Activated T-helper 1 cell treated with anti-CD3 and anti-CD28 coated beads, Interleukin-12 subunit alpha, Interleukin-12 subunit beta, Interleukin-2, Interleukin-4 antibody, amounts not matched to agents 30 ng/mL and 10 ng/mL and 1 ng/mL, durations not matched to agents 14 hours and 24 hours and 36 hours (primary cell): ENCODE measurements around the gene KERA. TPM values are rescaled to one million over a fixed set of nuclear protein-coding genes. Genes with fewer than 3 reads are reported as not detected.

Experiments
- DNase-seq: peaks from one replicate; pipeline ENCODE4 v3.0.0; 2021; ENCODE audit warnings: low spot score
- H3K27ac Mint-ChIP-seq: one replicate; pipeline ENCODE4 v1.8.0; 2021; ENCODE audit warnings: mild to moderate bottlenecking, mixed read lengths
- H3K27me3 Mint-ChIP-seq: one replicate; pipeline ENCODE4 v1.8.0; 2022; ENCODE audit warnings: mild to moderate bottlenecking, moderate library complexity, mixed read lengths; ENCODE audit not compliant: insufficient read depth
- H3K36me3 Mint-ChIP-seq: one replicate; pipeline ENCODE4 v1.8.0; 2021; ENCODE audit warnings: low read depth, mixed read lengths
- H3K4me1 Mint-ChIP-seq: one replicate; pipeline ENCODE4 v1.8.0; 2021; ENCODE audit warnings: low read depth, mixed read lengths
- H3K4me3 Mint-ChIP-seq: one replicate; pipeline ENCODE4 v1.8.0; 2021; ENCODE audit warnings: mild to moderate bottlenecking, moderate library complexity, mixed read lengths
- H3K9me3 Mint-ChIP-seq: one replicate; pipeline ENCODE4 v1.8.0; 2021; ENCODE audit warnings: mixed read lengths
- intact Hi-C: fragments of 100-400 bp; cut with micrococcal nuclease; formaldehyde crosslinking; loops from one replicate; pipeline ENCODE4 v1.15.1; 2024
- total RNA-seq: library from RNA; stranded (reverse); gene quantifications from 2 replicates; pipeline ENCODE4 v1.2.3, GENCODE V29; 2022

The KERA gene
- total RNA-seq, 1 donor from 2014 or later, result not detected

- intact Hi-C loops, result no loop called here
- Mint-ChIP-seq H3K4me1 (no peaks in the 10 kb centered on the region), H3K9me3 (no peaks in the 10 kb centered on the region), H3K4me3 (no peak overlapping the region), H3K36me3 (no peaks in the 10 kb centered on the region), H3K27ac (no peak overlapping the region), H3K27me3 (no peaks in the 10 kb centered on the region)
- DNase-seq, result no peak
These were observed 3.3 kb upstream of the KERA start for GRCh38 chr12:91061091-91061490.

DNA sequence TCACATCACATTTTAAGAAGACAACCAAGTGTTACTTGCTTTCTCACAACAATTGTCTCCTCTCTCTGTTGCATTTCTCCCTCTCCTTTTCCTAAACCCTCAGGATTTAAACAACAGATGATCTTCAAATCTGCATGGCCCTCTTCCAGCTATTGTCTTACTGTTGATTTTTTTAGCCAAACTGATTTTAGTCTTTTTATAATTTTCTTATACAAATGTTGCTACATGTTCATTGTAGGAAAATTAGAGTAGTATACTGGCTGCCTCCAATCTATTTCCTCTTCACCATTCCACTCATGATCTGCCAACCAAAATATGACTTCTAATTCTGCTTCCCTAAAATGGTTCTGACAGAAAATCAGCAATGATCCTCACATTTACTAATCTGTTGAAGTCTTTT is 1.4 kb upstream of the KERA start:
- Mint-ChIP-seq H3K27ac (no peak overlapping the region), H3K9me3 (no peaks in the 10 kb centered on the region), H3K4me3 (no peak overlapping the region), H3K4me1 (no peaks in the 10 kb centered on the region), H3K27me3 (no peaks in the 10 kb centered on the region), H3K36me3 (no peaks in the 10 kb centered on the region)
- no peak for DNase-seq
- intact Hi-C loops, result no loop called here

- Mint-ChIP-seq H3K36me3 (no peaks in the 10 kb centered on the region), H3K4me1 (no peaks in the 10 kb centered on the region), H3K4me3 (no peak overlapping the region), H3K9me3 (no peaks in the 10 kb centered on the region), H3K27me3 (no peaks in the 10 kb centered on the region), H3K27ac (no peak overlapping the region)
- no peak for DNase-seq
- intact Hi-C loops, result no loop called here
These were observed 962 bp upstream of the KERA start for GRCh38 chr12:91058786-91059185.

GRCh38 chr12:91056488-91056887 is 1.3 kb downstream of the KERA start:
- intact Hi-C loops, result no loop called here

GRCh38 chr12:91055976-91056375 is 1.8 kb downstream of the KERA start:
- Mint-ChIP-seq H3K27me3 (no peaks in the 10 kb centered on the region), H3K4me3 (no peak overlapping the region), H3K27ac (no peak overlapping the region), H3K4me1 (no peaks in the 10 kb centered on the region), H3K9me3 (no peaks in the 10 kb centered on the region), H3K36me3 (no peaks in the 10 kb centered on the region)
- no peak for DNase-seq
- intact Hi-C loops, result no loop called here

More at GRCh38 chr12:91056488-91056887, 1.3 kb downstream of the KERA start:
- no peak for DNase-seq
- Mint-ChIP-seq H3K9me3 (no peaks in the 10 kb centered on the region), H3K36me3 (no peaks in the 10 kb centered on the region), H3K4me1 (no peaks in the 10 kb centered on the region), H3K27me3 (no peaks in the 10 kb centered on the region), H3K27ac (no peak overlapping the region), H3K4me3 (no peak overlapping the region)

- Mint-ChIP-seq H3K4me1 (no peaks in the 10 kb centered on the region), H3K27me3 (no peaks in the 10 kb centered on the region), H3K27ac (no peak overlapping the region), H3K9me3 (no peaks in the 10 kb centered on the region), H3K36me3 (no peaks in the 10 kb centered on the region), H3K4me3 (no peak overlapping the region)
- no peak for DNase-seq
- intact Hi-C loops, result no loop called here
These were observed 3.7 kb downstream of the KERA start for GRCh38 chr12:91053951-91054715.

GRCh38 chr12:91052026-91052425 is 5.8 kb downstream of the KERA start:
- Mint-ChIP-seq H3K36me3 (no peaks in the 10 kb centered on the region), H3K27ac (no peak overlapping the region), H3K27me3 (no peaks in the 10 kb centered on the region), H3K9me3 (no peaks in the 10 kb centered on the region), H3K4me3 (no peak overlapping the region), H3K4me1 (no peaks in the 10 kb centered on the region)
- DNase-seq, result no peak
- intact Hi-C loops, result no loop called here

DNA sequence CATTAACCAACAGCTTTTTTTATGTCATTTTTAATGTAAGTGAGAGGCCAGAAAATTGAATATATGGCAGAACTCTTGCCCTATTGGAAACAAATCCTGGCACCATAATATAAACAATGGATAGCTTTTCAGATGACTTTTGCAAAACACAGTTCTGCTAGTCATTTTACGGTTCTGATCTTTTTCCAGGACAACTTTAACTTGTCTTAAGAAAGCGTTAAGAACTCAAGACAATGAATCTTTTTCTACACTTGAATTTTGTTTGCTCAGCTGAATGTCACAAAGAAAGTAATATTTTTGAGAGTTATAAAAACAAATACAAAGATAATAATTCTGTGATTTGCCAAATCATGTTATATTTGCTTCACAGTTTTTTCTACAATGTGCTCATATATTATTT is 13.2 kb downstream of the KERA start:
- H3K27me3 Mint-ChIP-seq, result no peaks in the 10 kb centered on the region
- no peak overlapping the region for H3K4me3 Mint-ChIP-seq
- DNase-seq, result no peak
- no peaks in the 10 kb centered on the region for H3K36me3 Mint-ChIP-seq
- H3K9me3 Mint-ChIP-seq, result no peaks in the 10 kb centered on the region
- H3K4me1 Mint-ChIP-seq, result no peaks in the 10 kb centered on the region
- intact Hi-C loops, result no loop called here
- H3K27ac Mint-ChIP-seq, result no peak overlapping the region

DNA sequence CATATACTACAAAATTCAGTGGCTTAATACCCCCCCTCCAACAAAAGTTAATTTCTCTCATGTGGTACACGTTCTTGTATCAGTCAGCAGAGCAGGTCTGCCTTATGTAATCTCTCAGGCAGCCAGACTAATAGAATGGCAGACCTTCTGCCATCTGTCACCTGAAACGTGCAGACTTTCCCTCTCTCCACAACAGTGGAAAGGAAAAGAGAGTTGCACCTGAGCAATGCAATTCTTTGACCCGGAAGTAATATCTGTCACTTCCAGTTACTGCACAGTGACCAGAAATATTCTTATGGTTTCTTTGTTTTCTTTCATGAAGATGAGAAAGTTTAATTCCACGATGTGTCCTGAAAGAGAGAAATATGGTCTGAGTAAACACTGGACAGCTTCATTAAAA is 14.4 kb downstream of the KERA start:
- Mint-ChIP-seq H3K27ac (no peak overlapping the region), H3K4me1 (no peaks in the 10 kb centered on the region), H3K36me3 (no peaks in the 10 kb centered on the region), H3K27me3 (no peaks in the 10 kb centered on the region), H3K4me3 (no peak overlapping the region), H3K9me3 (no peaks in the 10 kb centered on the region)
- intact Hi-C loops, result no loop called here
- DNase-seq, result no peak

DNA sequence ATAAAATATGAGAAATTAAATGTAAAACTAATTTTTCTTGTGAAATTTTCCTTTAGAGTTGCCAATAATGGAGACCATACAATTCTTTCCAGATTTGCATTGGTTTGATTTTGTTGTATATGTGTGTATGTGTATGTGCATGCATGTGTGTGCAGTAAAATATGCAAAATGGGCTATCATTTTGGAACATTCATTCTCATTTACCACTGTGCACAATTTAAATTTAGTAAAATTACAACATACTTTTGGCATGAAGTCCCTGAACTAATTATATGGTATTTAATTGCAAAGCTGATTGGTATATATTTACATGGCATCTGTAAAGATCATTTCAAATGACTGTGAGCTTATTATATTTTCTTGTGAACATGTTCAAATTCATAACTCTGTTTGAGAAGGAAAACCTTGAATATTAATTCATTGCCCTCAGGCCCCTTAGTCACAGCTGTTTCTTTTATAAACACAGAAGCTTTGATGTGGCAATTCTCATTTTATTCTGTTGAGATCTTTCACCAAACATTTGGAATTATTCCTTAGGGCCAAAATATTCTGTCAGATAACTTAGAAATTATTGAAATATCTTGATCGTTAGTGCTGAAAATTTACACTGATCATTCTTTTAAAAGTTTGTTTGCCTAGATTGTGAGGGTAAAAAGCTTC is 17.6 kb downstream of the KERA start:
- H3K27ac Mint-ChIP-seq, result no peak overlapping the region
- H3K36me3 Mint-ChIP-seq, result no peaks in the 10 kb centered on the region
- no peak for DNase-seq
- H3K4me1 Mint-ChIP-seq, result no peaks in the 10 kb centered on the region
- no peak overlapping the region for H3K4me3 Mint-ChIP-seq
- intact Hi-C loops, result no loop called here
- no peaks in the 10 kb centered on the region for H3K9me3 Mint-ChIP-seq
- H3K27me3 Mint-ChIP-seq, result no peaks in the 10 kb centered on the region

DNA sequence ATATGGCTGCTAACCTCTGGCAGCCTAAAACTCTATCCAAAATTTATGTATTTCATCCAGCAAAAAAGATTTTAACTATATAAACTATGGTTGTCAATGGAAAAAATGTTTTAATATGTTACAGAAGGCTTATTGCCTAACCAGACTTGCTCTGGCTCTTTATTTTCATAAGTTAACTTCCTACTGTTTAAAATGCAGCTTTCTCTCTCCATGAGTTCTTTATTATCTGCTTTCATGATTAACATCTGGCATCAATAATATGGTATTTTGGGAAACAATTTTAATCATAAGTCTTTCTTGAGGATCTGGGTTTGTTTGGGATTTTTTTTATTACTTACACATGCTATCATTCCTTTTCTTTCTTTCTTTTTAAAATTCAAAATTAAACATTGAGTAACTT is 20.5 kb downstream of the KERA start:
- Mint-ChIP-seq H3K9me3 (no peaks in the 10 kb centered on the region), H3K4me1 (no peaks in the 10 kb centered on the region), H3K4me3 (no peak overlapping the region), H3K27me3 (peaks cover 2% of the 10 kb centered on the region), H3K36me3 (no peaks in the 10 kb centered on the region), H3K27ac (no peak overlapping the region)
- intact Hi-C loops, result no loop called here
- DNase-seq, result no peak

DNA sequence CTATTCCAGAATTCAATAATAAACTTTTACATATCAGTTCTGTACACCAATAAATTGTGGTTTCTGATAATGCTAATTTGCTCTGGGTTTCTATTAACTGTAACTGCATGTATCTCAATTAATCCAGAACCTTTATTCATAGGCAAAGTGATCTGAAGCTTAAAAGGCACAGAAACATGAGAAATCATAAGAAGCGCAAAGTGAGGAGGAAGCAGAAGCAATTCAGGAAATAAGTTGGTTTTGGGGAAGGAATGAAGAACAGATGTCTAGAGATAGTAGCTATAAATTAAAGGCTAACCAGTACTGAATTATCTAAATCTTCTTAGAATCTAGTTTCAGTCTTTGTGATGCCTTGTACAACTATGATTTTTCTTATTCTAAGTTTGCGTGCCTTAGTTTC is 24.6 kb downstream of the KERA start:
- Mint-ChIP-seq H3K27ac (no peak overlapping the region), H3K36me3 (no peaks in the 10 kb centered on the region), H3K4me1 (no peaks in the 10 kb centered on the region), H3K9me3 (no peaks in the 10 kb centered on the region), H3K27me3 (peaks cover 2% of the 10 kb centered on the region), H3K4me3 (no peak overlapping the region)
- intact Hi-C loops, result no loop called here
- DNase-seq, result no peak

- intact Hi-C loops, result no loop called here
- H3K27me3 Mint-ChIP-seq, result no peaks in the 10 kb centered on the region
These were observed 34.4 kb downstream of the KERA start for GRCh38 chr12:91023326-91024004.

More at GRCh38 chr12:91023326-91024004, 34.4 kb downstream of the KERA start:
- Mint-ChIP-seq H3K4me1 (no peaks in the 10 kb centered on the region), H3K27ac (no peak overlapping the region), H3K4me3 (no peak overlapping the region), H3K9me3 (no peaks in the 10 kb centered on the region), H3K36me3 (no peaks in the 10 kb centered on the region)
- DNase-seq, result no peak
